Erythroblast (primary cell): ENCODE data around the gene MRPL32.

Source experiments
- DNase-seq, 2 experiments: peaks; one replicate each; lab custom pipeline; 2025; lab: John Stamatoyannopoulos, UW
- GATA1 ChIP-seq: IDR thresholded peaks from 2 replicates; pipeline ENCODE4 v1.6.1; 2011; ENCODE audit warnings: low read depth, mild to moderate bottlenecking, control low read depth, low read length, moderate library complexity
- POLR2A ChIP-seq: IDR thresholded peaks from 2 replicates; pipeline ENCODE4 v1.6.1; 2011; ENCODE audit warnings: mild to moderate bottlenecking, low read length

MRPL32 gene

GRCh38 chr7:42961170-42961569 lies 29.0 kb downstream of the MRPL32 start:
- DNase-seq = no peak

GRCh38 chr7:42964293-42964692 lies 32.1 kb downstream of the MRPL32 start:
- TF ChIP-seq GATA1 = no peak
- no peak for TF ChIP-seq POLR2A
- no peak for DNase-seq

More at GRCh38 chr7:42961170-42961569, 29.0 kb downstream of the MRPL32 start:
- no peak for TF ChIP-seq POLR2A
- TF ChIP-seq GATA1 = no peak

- no peak for DNase-seq
- TF ChIP-seq POLR2A (no peak), GATA1 (no peak)
Observed at GRCh38 chr7:42964849-42965805, 33.0 kb downstream of the MRPL32 start.

GRCh38 chr7:42967391-42967790 lies 35.2 kb downstream of the MRPL32 start:
- DNase-seq = no peak
- no peak for TF ChIP-seq POLR2A
- TF ChIP-seq GATA1 = no peak

GRCh38 chr7:42972699-42973500 lies 40.7 kb downstream of the MRPL32 start:
- TF ChIP-seq GATA1 (no peak), POLR2A (no peak)
- no peak for DNase-seq

GRCh38 chr7:42976371-42976770 lies 44.2 kb downstream of the MRPL32 start:
- DNase-seq = no peak
- TF ChIP-seq GATA1 = no peak
- TF ChIP-seq POLR2A = no peak

GRCh38 chr7:42978496-42978895 lies 46.3 kb downstream of the MRPL32 start:
- no peak for TF ChIP-seq GATA1
- TF ChIP-seq POLR2A = no peak
- no peak for DNase-seq

GRCh38 chr7:42980084-42980483 lies 47.9 kb downstream of the MRPL32 start:
- TF ChIP-seq GATA1 = no peak
- no peak for TF ChIP-seq POLR2A
- no peak for DNase-seq

GRCh38 chr7:42980514-42980913 lies 48.3 kb downstream of the MRPL32 start:
- no peak for DNase-seq
- TF ChIP-seq GATA1 (no peak), POLR2A (no peak)

GRCh38 chr7:42981601-42982000 lies 49.4 kb downstream of the MRPL32 start:
- TF ChIP-seq GATA1 (no peak), POLR2A (no peak)
- DNase-seq = no peak

- DNase-seq = no peak
- TF ChIP-seq POLR2A (no peak), GATA1 (no peak)
Observed at GRCh38 chr7:42982604-42983115, 50.5 kb downstream of the MRPL32 start.

- TF ChIP-seq GATA1 (no peak), POLR2A (no peak)
- DNase-seq = no peak
Observed at GRCh38 chr7:42984137-42984536, 52.0 kb downstream of the MRPL32 start.

- no peak for TF ChIP-seq POLR2A
- no peak for TF ChIP-seq GATA1
- no peak for DNase-seq
Observed at GRCh38 chr7:42986213-42986612, 54.0 kb downstream of the MRPL32 start.
